CD4-positive, alpha-beta T cell (primary cell): ENCODE measurements around the gene MRPS11. TPM values are rescaled to one million over a fixed set of nuclear protein-coding genes. Genes with fewer than 3 reads are reported as not detected.
"Not testable (repeated sequence)": the region's sequence is repeated elsewhere in the genome, so short reads cannot be mapped to it uniquely, and the experiment has no call there.

Experiments used
- ATAC-seq: fragments of 200-7000 bp; cut with Tn5 transposase; one replicate; pipeline ENCODE4 v1.10.0; 2022; ENCODE audit warnings: mild to moderate bottlenecking; ENCODE audit not compliant: poor library complexity
- CTCF ChIA-PET: fragments of 350-600 bp; sonication (Branson Sonifier 250); formaldehyde crosslinking; loops from one replicate; lab custom pipeline; 2021; ENCODE audit warnings: antibody characterized with exemption, inconsistent platforms; lab: Charles Lee
- POLR2A ChIA-PET: fragments of 350-600 bp; sonication (Branson Sonifier 250); formaldehyde crosslinking; loops from one replicate; lab custom pipeline; 2021; ENCODE audit warnings: antibody characterized with exemption, inconsistent platforms; lab: Charles Lee
- DNase-seq, 14 experiments: peaks; one replicate each; pipeline ENCODE4 v3.0.0-alpha.2; 2013 to 2020; ENCODE audit warnings: mixed read lengths in 2 of 14
- H3K27ac ChIP-seq, 2 donors: one replicate each; pipeline versions ENCODE4 v1.5.1 to v1.7.0; 2013; ENCODE audit warnings: low read length in 2 of 2, low read depth in 1 of 2, mild to moderate bottlenecking in 1 of 2
- H3K27me3 ChIP-seq, 2 experiments: 1 replicate in 1 of 2; 2 replicates in 1 of 2; pipeline versions ENCODE4 v1.6.1 to v1.7.0; 2013; ENCODE audit warnings: low read length in 2 of 2, control low read depth in 1 of 2, mild to moderate bottlenecking in 1 of 2, moderate library complexity in 1 of 2; ENCODE audit not compliant: insufficient read depth in 2 of 2, control insufficient read depth in 1 of 2
- H3K36me3 ChIP-seq: one replicate; pipeline ENCODE4 v1.6.1; 2013; ENCODE audit warnings: low read length, control low read depth; ENCODE audit not compliant: insufficient read depth
- H3K4me1 ChIP-seq: one replicate; pipeline ENCODE4 v1.6.1; 2013; ENCODE audit warnings: low read length, control low read depth; ENCODE audit not compliant: insufficient read depth
- H3K4me3 ChIP-seq: one replicate; pipeline ENCODE4 v1.5.1; 2013; ENCODE audit warnings: mild to moderate bottlenecking, low read length, moderate library complexity
- H3K9me3 ChIP-seq, 2 experiments: 1 replicate in 1 of 2; 2 replicates in 1 of 2; pipeline versions ENCODE4 v1.6.1 to v1.7.0; 2013; ENCODE audit warnings: low read length in 2 of 2, mild to moderate bottlenecking in 2 of 2, control low read depth in 1 of 2, moderate library complexity in 1 of 2; ENCODE audit not compliant: control insufficient read depth in 1 of 2, insufficient read depth in 1 of 2
- H3K27ac Mint-ChIP-seq: one replicate; pipeline ENCODE4 v1.8.0; 2020; ENCODE audit warnings: mixed read lengths
- H3K27me3 Mint-ChIP-seq: one replicate; pipeline ENCODE4 v1.8.0; 2021; ENCODE audit warnings: mixed read lengths
- H3K36me3 Mint-ChIP-seq: one replicate; pipeline ENCODE4 v1.8.0; 2021; ENCODE audit warnings: low read depth, mixed read lengths
- H3K4me1 Mint-ChIP-seq: one replicate; pipeline ENCODE4 v1.8.0; 2021; ENCODE audit warnings: low read depth, mixed read lengths
- H3K4me3 Mint-ChIP-seq: one replicate; pipeline ENCODE4 v1.8.0; 2020; ENCODE audit warnings: mild to moderate bottlenecking, mixed read lengths
- H3K9me3 Mint-ChIP-seq: one replicate; pipeline ENCODE4 v1.8.0; 2020; ENCODE audit warnings: mixed read lengths
- CTCF ChIP-seq: fragments of 200-600 bp; IDR thresholded peaks from one replicate; pipeline ENCODE4 v1.8.0; 2022; ENCODE audit warnings: antibody characterized with exemption, mild to moderate bottlenecking
- intact Hi-C, 2 experiments: fragments of 100-400 bp; cut with DNase I in 1 of 2; cut with micrococcal nuclease in 1 of 2; formaldehyde crosslinking; loops; one replicate each; pipeline versions ENCODE4 v1.15.1 to v1.9.0; 2023 to 2025; cut with DNase I, micrococcal nuclease
- total RNA-seq, 174 experiments: library from RNA in 2 of 174; stranded (reverse) in 2 of 174; gene quantifications; one replicate each; pipeline ENCODE4 v1.2.3 and lab custom pipeline; 2021 to 2026

The MRPS11 gene
- total RNA-seq, 2 experiments from 2014 or later = 8.0 to 8.4 TPM

- ChIA-PET CTCF (no interaction called here), POLR2A (no interaction called here)
- peaks cover 25% of the 10 kb centered on the region for H3K36me3 Mint-ChIP-seq
- H3K27me3 ChIP-seq = no peaks in the 10 kb centered on the region
- no peaks in the 10 kb centered on the region for H3K27me3 Mint-ChIP-seq
- no peak overlapping the region for H3K4me3 ChIP-seq
- ATAC-seq (no peak), DNase-seq (no peak)
- no peaks in the 10 kb centered on the region for H3K9me3 Mint-ChIP-seq
- H3K4me1 Mint-ChIP-seq = no peaks in the 10 kb centered on the region
- TF ChIP-seq CTCF = no peak
- H3K27ac Mint-ChIP-seq = no peak overlapping the region
- intact Hi-C loops = no loop called here
- H3K4me1 ChIP-seq = no peaks in the 10 kb centered on the region
- H3K9me3 ChIP-seq = no peaks in the 10 kb centered on the region
- H3K4me3 Mint-ChIP-seq = no peak overlapping the region
- no peaks in the 10 kb centered on the region for H3K36me3 ChIP-seq
- H3K27ac ChIP-seq = no peak overlapping the region
These were observed 51.4 kb downstream of the MRPS11 start for GRCh38 chr15:88518903-88519302.

- H3K9me3 ChIP-seq, H3K27ac ChIP-seq, H3K4me1 Mint-ChIP-seq, CTCF ChIA-PET, ATAC-seq, H3K27me3 Mint-ChIP-seq, H3K4me3 ChIP-seq, H3K27me3 ChIP-seq, intact Hi-C loops, DNase-seq, H3K4me1 ChIP-seq, H3K4me3 Mint-ChIP-seq, POLR2A ChIA-PET, H3K9me3 Mint-ChIP-seq, H3K27ac Mint-ChIP-seq: not testable (repeated sequence)
- H3K36me3 ChIP-seq = peaks cover 24% of the 10 kb centered on the region
- peaks cover 55% of the 10 kb centered on the region for H3K36me3 Mint-ChIP-seq
These were observed 56.6 kb downstream of the MRPS11 start for GRCh38 chr15:88524094-88524493.

- peaks cover 68% of the 10 kb centered on the region for H3K36me3 Mint-ChIP-seq
- Histone ChIP-seq H3K4me1 (no peaks in the 10 kb centered on the region), H3K4me3 (no peak overlapping the region), H3K27me3 (no peaks in the 10 kb centered on the region), H3K27ac (no peak overlapping the region), H3K9me3 (no peaks in the 10 kb centered on the region), H3K36me3 (peaks cover 34% of the 10 kb centered on the region)
- H3K27me3 Mint-ChIP-seq = no peaks in the 10 kb centered on the region
- no peak for DNase-seq
- H3K9me3 Mint-ChIP-seq = no peaks in the 10 kb centered on the region
- TF ChIP-seq CTCF = no peak
- H3K4me1 Mint-ChIP-seq = peaks cover 6% of the 10 kb centered on the region
- no peak overlapping the region for H3K27ac Mint-ChIP-seq
- intact Hi-C loops = no loop called here
- ATAC-seq = no peak
- H3K4me3 Mint-ChIP-seq = no peak overlapping the region
- POLR2A ChIA-PET = no interaction called here
- CTCF ChIA-PET = no interaction called here
These were observed 57.9 kb downstream of the MRPS11 start for GRCh38 chr15:88525418-88525817.

GRCh38 chr15:88526247-88526879 lies 58.9 kb downstream of the MRPS11 start:
- no peak for DNase-seq
- H3K27ac ChIP-seq = no peak overlapping the region
- CTCF ChIA-PET = no interaction called here
- Mint-ChIP-seq H3K36me3 (peaks cover 78% of the 10 kb centered on the region), H3K4me3 (no peak overlapping the region), H3K27me3 (no peaks in the 10 kb centered on the region), H3K27ac (no peak overlapping the region), H3K4me1 (peaks cover 6% of the 10 kb centered on the region), H3K9me3 (no peaks in the 10 kb centered on the region)
- intact Hi-C loops = no loop called here
- H3K27me3 ChIP-seq = no peaks in the 10 kb centered on the region
- POLR2A ChIA-PET = no interaction called here
- no peaks in the 10 kb centered on the region for H3K4me1 ChIP-seq
- no peak for TF ChIP-seq CTCF
- no peak for ATAC-seq
- no peaks in the 10 kb centered on the region for H3K9me3 ChIP-seq
- no peak overlapping the region for H3K4me3 ChIP-seq
- H3K36me3 ChIP-seq = peaks cover 44% of the 10 kb centered on the region
